Measurements from ENCODE around the gene SAP30. TPM values are rescaled to one million over a fixed set of nuclear protein-coding genes. Genes with fewer than 3 reads are reported as not detected.

SAP30 gene
- total and polyA plus RNA-seq, 9 of the 15 experiments (the other 6 are each of a cell fraction or from before 2014, with no cell fraction given), result 5.9 to 51.1 (median 32.6) TPM

- no peak; the same call in 1 of the 2 replicates for TF ChIP-seq ZBTB9 (CRISPR knock-in tag; IDR thresholded peaks at IDR 0.05)
- TF ChIP-seq ZFP1 (CRISPR knock-in tag; IDR thresholded peaks at IDR 0.05), result no peak
- no peak for TF ChIP-seq WHSC1 (IDR thresholded peaks at IDR 0.05; ENCODE audit: low read length)
- no peak for TF ChIP-seq KDM2B (CRISPR knock-in tag; IDR thresholded peaks at IDR 0.05)
- no peak for TF ChIP-seq MYBL2 (IDR thresholded peaks at IDR 0.05; ENCODE audit: low read depth)
- no peak for TF ChIP-seq MYBL2 (CRISPR knock-in tag; IDR thresholded peaks at IDR 0.05; ENCODE audit: borderline replicate concordance)
- no peak for TF ChIP-seq KLF6 (CRISPR knock-in tag; IDR thresholded peaks at IDR 0.05; ENCODE audit: borderline replicate concordance)
- no peak for TF ChIP-seq NR2C1 (IDR thresholded peaks at IDR 0.05)
- no peak for TF ChIP-seq NR2C1 (tag; IDR thresholded peaks at IDR 0.05)
- 0 out of 2 replicates have a peak, but pooled peaks have one; percentile 28 for TF ChIP-seq ZNF12 (CRISPR knock-in tag; IDR thresholded peaks at IDR 0.05)
- TF ChIP-seq CBX5 (IDR thresholded peaks at IDR 0.05; ENCODE audit: borderline replicate concordance, low read depth), result no peak
- no peak; the same call in 1 of the 2 replicates for TF ChIP-seq ZBTB33 (CRISPR knock-in tag; IDR thresholded peaks at IDR 0.05)
- TF ChIP-seq ARID4B (CRISPR knock-in tag; IDR thresholded peaks at IDR 0.05), result peak; percentile 78
- TF ChIP-seq ZNF655 (CRISPR knock-in tag; IDR thresholded peaks at IDR 0.05), result 0 out of 2 replicates have a peak, but pooled peaks have one; percentile 13
- TF ChIP-seq ZNF23 (CRISPR knock-in tag; IDR thresholded peaks at IDR 0.05), result no peak
- TF ChIP-seq ETS1 (conservative IDR thresholded peaks at IDR 0.05; ENCODE audit: control insufficient read depth, low read depth, low read length), result 0 out of 2 replicates have a peak, but pooled peaks have one; percentile 76
- TF ChIP-seq NFRKB (IDR thresholded peaks at IDR 0.05; ENCODE audit: low read depth), result peak; percentile 74
Observed at GRCh38 chr4:173334891-173335752, 35.6 kb upstream of the SAP30 start (continued).
